Nephron (organoid): ENCODE measurements around the gene SF3B3.
"Not testable (repeated sequence)": the region's sequence is repeated elsewhere in the genome, so short reads cannot be mapped to it uniquely, and the experiment has no call there.

ENCODE experiments used
- H3K27ac Mint-ChIP-seq, 3 experiments: 2 replicates each; pipeline ENCODE4 v1.8.0; 2020; ENCODE audit warnings: mixed read lengths in 3 of 3, mild to moderate bottlenecking in 2 of 3, moderate library complexity in 1 of 3
- H3K27me3 Mint-ChIP-seq: 2 replicates; pipeline ENCODE4 v1.8.0; 2021; ENCODE audit warnings: low read depth, mild to moderate bottlenecking, moderate library complexity, mixed read lengths
- H3K36me3 Mint-ChIP-seq: 2 replicates; pipeline ENCODE4 v1.8.0; 2020; ENCODE audit warnings: low read depth, mixed read lengths
- H3K4me1 Mint-ChIP-seq: 2 replicates; pipeline ENCODE4 v1.8.0; 2020; ENCODE audit warnings: mixed read lengths
- H3K4me3 Mint-ChIP-seq, 3 experiments: 2 replicates each; pipeline ENCODE4 v1.8.0; 2020; ENCODE audit warnings: mild to moderate bottlenecking in 3 of 3, mixed read lengths in 3 of 3, moderate library complexity in 2 of 3
- H3K9me3 Mint-ChIP-seq: 2 replicates; pipeline ENCODE4 v1.8.0; 2020; ENCODE audit warnings: mixed read lengths
- CTCF ChIP-seq, 3 experiments: fragments of 200-600 bp; sonication (generic); IDR thresholded peaks; one replicate each; pipeline ENCODE4 v1.5.0; 2021; ENCODE audit warnings: antibody characterized with exemption in 3 of 3; ENCODE audit not compliant: unreplicated experiment in 3 of 3

SF3B3 gene

GRCh38 chr16:70579248-70579647 lies 55.6 kb downstream of the SF3B3 start:
- Mint-ChIP-seq H3K27me3 (no peaks in the 10 kb centered on the region), H3K4me3 (no peak overlapping the region), H3K4me1 (peaks cover 17% of the 10 kb centered on the region), H3K9me3 (no peaks in the 10 kb centered on the region), H3K36me3 (peaks cover 5% of the 10 kb centered on the region), H3K27ac (no peak overlapping the region)
- TF ChIP-seq CTCF (IDR thresholded peaks at IDR 0.05; ENCODE audit: unreplicated experiment in 3 of 3), result no peak

GRCh38 chr16:70579648-70580630 lies 56.3 kb downstream of the SF3B3 start:
- peaks cover 4% of the 10 kb centered on the region for H3K27me3 Mint-ChIP-seq
- H3K4me1 Mint-ChIP-seq, result peaks cover 17% of the 10 kb centered on the region
- no peaks in the 10 kb centered on the region for H3K9me3 Mint-ChIP-seq
- no peak for TF ChIP-seq CTCF (IDR thresholded peaks at IDR 0.05; ENCODE audit: unreplicated experiment in 3 of 3)
- H3K36me3 Mint-ChIP-seq, result no peaks in the 10 kb centered on the region
- H3K4me3 Mint-ChIP-seq, result peak overlapping the region in 1 of 3 experiments; percentile 47
- H3K27ac Mint-ChIP-seq, result peak overlapping the region in 2 of 3 experiments; percentile 61 to 76

- no peak for TF ChIP-seq CTCF (IDR thresholded peaks at IDR 0.05; ENCODE audit: unreplicated experiment in 3 of 3)
- Mint-ChIP-seq H3K36me3 (no peaks in the 10 kb centered on the region), H3K27me3 (peaks cover 4% of the 10 kb centered on the region), H3K4me3 (no peak overlapping the region), H3K4me1 (peaks cover 10% of the 10 kb centered on the region), H3K9me3 (no peaks in the 10 kb centered on the region), H3K27ac (no peak overlapping the region)
Measured at GRCh38 chr16:70582280-70582978, 58.8 kb downstream of the SF3B3 start.

GRCh38 chr16:70586731-70587130 lies 63.1 kb downstream of the SF3B3 start:
- Mint-ChIP-seq H3K9me3 (no peaks in the 10 kb centered on the region), H3K36me3 (no peaks in the 10 kb centered on the region), H3K27ac (no peak overlapping the region), H3K27me3 (peaks cover 14% of the 10 kb centered on the region), H3K4me3 (no peak overlapping the region), H3K4me1 (peaks cover 25% of the 10 kb centered on the region)
- no peak for TF ChIP-seq CTCF (IDR thresholded peaks at IDR 0.05; ENCODE audit: unreplicated experiment in 3 of 3)

- no peaks in the 10 kb centered on the region for H3K9me3 Mint-ChIP-seq
- no peak for TF ChIP-seq CTCF (IDR thresholded peaks at IDR 0.05; ENCODE audit: unreplicated experiment in 3 of 3)
- peaks cover 32% of the 10 kb centered on the region for H3K4me1 Mint-ChIP-seq
- H3K4me3 Mint-ChIP-seq, result peak overlapping the region in 1 of 3 experiments; percentile 9
- H3K27me3 Mint-ChIP-seq, result peaks cover 14% of the 10 kb centered on the region
- H3K27ac Mint-ChIP-seq, result peak overlapping the region; percentile 39 to 70 (median 69)
- H3K36me3 Mint-ChIP-seq, result no peaks in the 10 kb centered on the region
Measured at GRCh38 chr16:70588565-70588964, 64.9 kb downstream of the SF3B3 start.

- not testable (repeated sequence) for H3K36me3 Mint-ChIP-seq, H3K9me3 Mint-ChIP-seq, H3K4me3 Mint-ChIP-seq
- peak overlapping the region in 2 of 3 experiments; percentile 94 to 95 for H3K27ac Mint-ChIP-seq
- H3K27me3 Mint-ChIP-seq, result peaks cover 14% of the 10 kb centered on the region
- H3K4me1 Mint-ChIP-seq, result peaks cover 32% of the 10 kb centered on the region
Measured at GRCh38 chr16:70589416-70589815, 65.8 kb downstream of the SF3B3 start.
